HG02981 (cell line): Measurements from ENCODE around the gene ADGRG6.
"Not testable (repeated sequence)": the region's sequence is repeated elsewhere in the genome, so short reads cannot be mapped to it uniquely, and the experiment has no call there.

Experiments
- ATAC-seq: cut with Tn5 transposase; IDR thresholded peaks from one replicate; pipeline ENCODE4 v1.9.1; 2021; ENCODE audit warnings: mild to moderate bottlenecking, moderate library complexity; ENCODE audit not compliant: unreplicated experiment

ADGRG6 gene

GRCh38 chr6:142301651-142302391, at the start of gene ADGRG6:
Gene ADGRG6 (plus strand): TSS chr6:142302007. CDS start chr6:142302330, 323 bp downstream.
- peak; percentile 67 for ATAC-seq

GRCh38 chr6:142254513-142254912, 47.3 kb upstream of the ADGRG6 start:
- ATAC-seq, result no peak

- ATAC-seq, result no peak
Observed at GRCh38 chr6:142255785-142256184, 46.0 kb upstream of the ADGRG6 start.

GRCh38 chr6:142258305-142258704, 43.5 kb upstream of the ADGRG6 start:
- ATAC-seq, result no peak

GRCh38 chr6:142258757-142259156, 43.0 kb upstream of the ADGRG6 start:
- ATAC-seq, result no peak

- no peak for ATAC-seq
Observed at GRCh38 chr6:142260748-142261147, 41.1 kb upstream of the ADGRG6 start.

- ATAC-seq, result no peak
Observed at GRCh38 chr6:142262231-142262630, 39.6 kb upstream of the ADGRG6 start.

- ATAC-seq, result no peak
Observed at GRCh38 chr6:142265476-142265875, 36.3 kb upstream of the ADGRG6 start.

GRCh38 chr6:142266060-142266459, 35.7 kb upstream of the ADGRG6 start:
- no peak for ATAC-seq

GRCh38 chr6:142271476-142271875, 30.3 kb upstream of the ADGRG6 start:
- ATAC-seq, result no peak

GRCh38 chr6:142274656-142275055, 27.2 kb upstream of the ADGRG6 start:
- no peak for ATAC-seq

GRCh38 chr6:142275236-142276006, 26.4 kb upstream of the ADGRG6 start:
- no peak for ATAC-seq

GRCh38 chr6:142276256-142276655, 25.6 kb upstream of the ADGRG6 start:
- no peak for ATAC-seq

GRCh38 chr6:142279350-142280180, 22.2 kb upstream of the ADGRG6 start:
- ATAC-seq, result no peak

- no peak for ATAC-seq
Observed at GRCh38 chr6:142280265-142280664, 21.5 kb upstream of the ADGRG6 start.

- ATAC-seq, result no peak
Observed at GRCh38 chr6:142280927-142281326, 20.9 kb upstream of the ADGRG6 start.

GRCh38 chr6:142283138-142283537, 18.7 kb upstream of the ADGRG6 start:
- not testable (repeated sequence) for ATAC-seq

- ATAC-seq, result no peak
Observed at GRCh38 chr6:142284419-142284818, 17.4 kb upstream of the ADGRG6 start.

GRCh38 chr6:142285235-142286087, 16.3 kb upstream of the ADGRG6 start:
- ATAC-seq, result no peak

GRCh38 chr6:142286088-142286409, 15.8 kb upstream of the ADGRG6 start:
- ATAC-seq, result no peak

GRCh38 chr6:142289687-142290086, 12.1 kb upstream of the ADGRG6 start:
- no peak for ATAC-seq
